ENCODE data around the gene ABCC3.

The ABCC3 gene

GRCh38 chr17:50635982-50636803 lies 1.5 kb downstream of the ABCC3 start:
- Histone ChIP-seq H3K4me3 (replicated peaks; ENCODE audit: insufficient read depth, low read length) (no peak overlapping the region), H3K27ac (replicated peaks) (no peak overlapping the region), H3K27me3 (ENCODE audit: insufficient read depth, poor library complexity, severe bottlenecking) (peaks cover 36% of the 10 kb centered on the region)

GRCh38 chr17:50636804-50637195 lies 2.1 kb downstream of the ABCC3 start:
- Histone ChIP-seq H3K27ac (replicated peaks) (no peak overlapping the region), H3K4me3 (replicated peaks; ENCODE audit: insufficient read depth, low read length) (no peak overlapping the region), H3K27me3 (ENCODE audit: insufficient read depth, poor library complexity, severe bottlenecking) (peaks cover 34% of the 10 kb centered on the region)
- TF ChIP-seq SPI1 (IDR thresholded peaks at IDR 0.05; ENCODE audit: borderline replicate concordance, low read depth) (no peak), CTCF (IDR thresholded peaks at IDR 0.05; ENCODE audit: insufficient read depth, low read length) (no peak), REST (IDR thresholded peaks at IDR 0.05; ENCODE audit: insufficient replicate concordance, low read depth) (no peak), GABPA (IDR thresholded peaks at IDR 0.05; ENCODE audit: low read depth) (no peak), POLR2AphosphoS5 (IDR thresholded peaks at IDR 0.05; ENCODE audit: low read depth) (no peak)
- no peak for DNase-seq (ENCODE audit: low read depth in 1 of 2, low spot score in 1 of 2)

More at GRCh38 chr17:50635982-50636803, 1.5 kb downstream of the ABCC3 start:
- no peak for DNase-seq (ENCODE audit: low read depth in 1 of 2, low spot score in 1 of 2)
- no peak for TF ChIP-seq REST (IDR thresholded peaks at IDR 0.05; ENCODE audit: insufficient replicate concordance, low read depth)
- no peak for TF ChIP-seq POLR2AphosphoS5 (IDR thresholded peaks at IDR 0.05; ENCODE audit: low read depth)
- no peak for TF ChIP-seq SPI1 (IDR thresholded peaks at IDR 0.05; ENCODE audit: borderline replicate concordance, low read depth)
- TF ChIP-seq CTCF (IDR thresholded peaks at IDR 0.05; ENCODE audit: insufficient read depth, low read length): no peak
- no peak for TF ChIP-seq GABPA (IDR thresholded peaks at IDR 0.05; ENCODE audit: low read depth)

GRCh38 chr17:50637829-50638605 lies 3.3 kb downstream of the ABCC3 start:
- Histone ChIP-seq H3K4me3 (replicated peaks; ENCODE audit: insufficient read depth, low read length) (no peak overlapping the region), H3K27ac (replicated peaks) (no peak overlapping the region), H3K27me3 (ENCODE audit: insufficient read depth, poor library complexity, severe bottlenecking) (peaks cover 31% of the 10 kb centered on the region)
- DNase-seq (ENCODE audit: low read depth in 1 of 2, low spot score in 1 of 2): no peak
- TF ChIP-seq SPI1 (IDR thresholded peaks at IDR 0.05; ENCODE audit: borderline replicate concordance, low read depth): no peak
- TF ChIP-seq POLR2AphosphoS5 (IDR thresholded peaks at IDR 0.05; ENCODE audit: low read depth): no peak
- TF ChIP-seq REST (IDR thresholded peaks at IDR 0.05; ENCODE audit: insufficient replicate concordance, low read depth): no peak
- no peak for TF ChIP-seq CTCF (IDR thresholded peaks at IDR 0.05; ENCODE audit: insufficient read depth, low read length)
- no peak for TF ChIP-seq GABPA (IDR thresholded peaks at IDR 0.05; ENCODE audit: low read depth)

Measured in HL-60 (cell line).